Thoracic aorta (tissue), 2 donors: ENCODE measurements around the gene CCR3. TPM values are rescaled to one million over a fixed set of nuclear protein-coding genes. Genes with fewer than 3 reads are reported as not detected.

Experiments used
- ATAC-seq: fragments of 150-250 bp; one replicate; pipeline ENCODE4 v1.8.0; 2017; ENCODE audit warnings: low read depth; ENCODE audit not compliant: insufficient number of reproducible peaks, low FRiP score
- DNase-seq: peaks from one replicate; pipeline ENCODE4 v3.0.0-alpha.2; 2020; ENCODE audit warnings: low spot score
- H3K27ac ChIP-seq, 2 donors: fragments of 200-600 bp; sonication (generic); 1 replicate in 1 of 2; 2 replicates in 1 of 2; pipeline ENCODE4 v1.5.1; 2016; ENCODE audit warnings: mild to moderate bottlenecking in 2 of 2, moderate library complexity in 2 of 2
- H3K27me3 ChIP-seq: fragments of 200-600 bp; sonication (generic); replicated peaks from 2 replicates; pipeline ENCODE4 v1.6.0; 2016; ENCODE audit warnings: mild to moderate bottlenecking; ENCODE audit not compliant: insufficient read depth
- H3K36me3 ChIP-seq: fragments of 200-600 bp; sonication (generic); one replicate; pipeline ENCODE4 v1.5.1; 2016
- H3K4me1 ChIP-seq, 2 donors: fragments of 200-600 bp; sonication (generic); 1 replicate in 1 of 2; 2 replicates in 1 of 2; pipeline versions ENCODE4 v1.5.1 to v1.6.0; 2016; ENCODE audit warnings: low read depth in 2 of 2, mild to moderate bottlenecking in 1 of 2; ENCODE audit not compliant: control insufficient read depth in 1 of 2
- H3K4me3 ChIP-seq: fragments of 200-600 bp; sonication (generic); 2 replicates; pipeline ENCODE4 v1.5.1; 2016; ENCODE audit warnings: mild to moderate bottlenecking
- H3K9me3 ChIP-seq: fragments of 200-600 bp; sonication (generic); 2 replicates; pipeline ENCODE4 v1.5.1; 2016
- total RNA-seq, 2 donors: library from RNA; depleted of rRNA; stranded (reverse); fragments of >200 nt; gene quantifications; one replicate each; pipeline versions ENCODE4 v1.1.0 to v1.2.3, GENCODE V29; 2016
- TF ChIP-seq, protein P1 (sequence below): fragments of 200-600 bp; sonication (generic); IDR thresholded peaks from one replicate; pipeline ENCODE4 v1.5.1; 2019; ENCODE audit warnings: antibody characterized with exemption

The CCR3 gene
- total RNA-seq, 2 donors from 2014 or later = not detected

DNA sequence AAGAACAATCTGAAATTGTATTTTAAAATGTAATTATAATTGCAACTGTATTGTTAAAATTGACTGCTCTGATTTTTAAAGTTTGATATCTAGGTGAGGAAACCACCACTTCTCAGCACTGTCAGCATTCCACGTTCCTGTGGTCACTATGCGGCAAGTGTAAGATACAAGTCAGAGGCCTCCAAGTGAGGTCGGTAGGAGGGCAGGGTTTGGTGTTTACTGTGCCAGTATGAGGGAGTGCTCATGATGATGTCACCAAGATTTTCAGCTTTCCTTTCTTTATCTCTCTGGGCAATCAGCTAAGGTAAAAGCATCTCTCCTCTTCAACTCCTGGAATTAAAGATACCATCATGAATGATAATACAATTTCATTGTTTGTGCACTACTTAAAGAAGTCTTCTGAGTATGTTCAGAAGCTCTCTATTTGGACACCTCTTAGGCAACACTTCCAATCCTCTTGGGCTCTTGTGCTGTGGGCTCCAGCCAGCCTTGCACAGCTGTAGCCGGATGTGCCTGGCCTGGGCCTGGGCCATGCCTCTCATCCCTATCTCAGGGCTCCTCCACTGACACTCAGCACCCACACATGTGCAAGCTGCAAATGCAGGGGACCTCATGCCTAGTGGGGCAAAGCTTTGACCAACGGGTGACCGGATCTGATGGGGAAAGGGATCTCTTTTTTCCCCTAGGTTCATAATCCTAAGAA is 42.9 kb downstream of the CCR3 start:
- TF ChIP-seq, protein P1, sequence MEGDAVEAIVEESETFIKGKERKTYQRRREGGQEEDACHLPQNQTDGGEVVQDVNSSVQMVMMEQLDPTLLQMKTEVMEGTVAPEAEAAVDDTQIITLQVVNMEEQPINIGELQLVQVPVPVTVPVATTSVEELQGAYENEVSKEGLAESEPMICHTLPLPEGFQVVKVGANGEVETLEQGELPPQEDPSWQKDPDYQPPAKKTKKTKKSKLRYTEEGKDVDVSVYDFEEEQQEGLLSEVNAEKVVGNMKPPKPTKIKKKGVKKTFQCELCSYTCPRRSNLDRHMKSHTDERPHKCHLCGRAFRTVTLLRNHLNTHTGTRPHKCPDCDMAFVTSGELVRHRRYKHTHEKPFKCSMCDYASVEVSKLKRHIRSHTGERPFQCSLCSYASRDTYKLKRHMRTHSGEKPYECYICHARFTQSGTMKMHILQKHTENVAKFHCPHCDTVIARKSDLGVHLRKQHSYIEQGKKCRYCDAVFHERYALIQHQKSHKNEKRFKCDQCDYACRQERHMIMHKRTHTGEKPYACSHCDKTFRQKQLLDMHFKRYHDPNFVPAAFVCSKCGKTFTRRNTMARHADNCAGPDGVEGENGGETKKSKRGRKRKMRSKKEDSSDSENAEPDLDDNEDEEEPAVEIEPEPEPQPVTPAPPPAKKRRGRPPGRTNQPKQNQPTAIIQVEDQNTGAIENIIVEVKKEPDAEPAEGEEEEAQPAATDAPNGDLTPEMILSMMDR = no peak
- no peaks in the 10 kb centered on the region for H3K4me1 ChIP-seq
- DNase-seq (no peak), ATAC-seq (no peak)
- H3K4me3 ChIP-seq = no peak overlapping the region
- H3K36me3 ChIP-seq = no peaks in the 10 kb centered on the region
- no peaks in the 10 kb centered on the region for H3K9me3 ChIP-seq
- H3K27me3 ChIP-seq = no peaks in the 10 kb centered on the region
- H3K27ac ChIP-seq = no peak overlapping the region

DNA sequence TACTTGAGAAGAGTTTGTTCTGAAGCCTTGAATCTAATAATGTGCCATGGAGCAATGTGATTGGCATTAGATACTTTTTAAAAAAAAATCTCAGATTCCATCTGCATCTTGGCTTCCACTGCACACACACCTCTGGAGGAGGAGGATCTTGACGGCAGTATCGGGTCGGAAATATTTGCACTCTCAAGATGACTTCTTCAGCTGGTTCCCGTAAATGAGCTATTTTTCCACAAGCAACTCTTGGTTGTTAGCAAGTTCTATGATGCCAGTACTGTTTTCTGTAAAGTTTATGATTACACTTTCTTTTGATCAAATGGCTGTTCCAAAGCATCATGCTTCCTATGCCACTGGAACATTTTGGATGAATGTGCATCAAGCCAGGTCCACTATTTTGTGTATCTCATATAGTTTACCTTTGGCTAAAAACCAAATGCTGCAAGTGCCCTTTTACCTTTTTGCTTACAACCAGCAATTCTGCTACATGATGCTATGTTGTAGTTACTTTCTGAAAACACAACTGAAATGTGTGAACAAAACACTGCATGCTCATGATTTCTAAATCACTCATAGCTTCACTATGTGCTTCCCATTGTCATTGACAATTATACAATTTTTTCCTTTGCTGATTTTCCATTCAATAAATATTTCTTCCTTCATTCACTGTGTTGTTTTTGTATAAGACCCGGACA is 43.8 kb downstream of the CCR3 start:
- H3K4me3 ChIP-seq = no peak overlapping the region
- no peaks in the 10 kb centered on the region for H3K27me3 ChIP-seq
- no peak for DNase-seq
- no peak for ATAC-seq
- H3K4me1 ChIP-seq = no peaks in the 10 kb centered on the region
- no peak overlapping the region for H3K27ac ChIP-seq
- no peaks in the 10 kb centered on the region for H3K9me3 ChIP-seq
- H3K36me3 ChIP-seq = no peaks in the 10 kb centered on the region
- TF ChIP-seq, protein P1 = no peak

DNA sequence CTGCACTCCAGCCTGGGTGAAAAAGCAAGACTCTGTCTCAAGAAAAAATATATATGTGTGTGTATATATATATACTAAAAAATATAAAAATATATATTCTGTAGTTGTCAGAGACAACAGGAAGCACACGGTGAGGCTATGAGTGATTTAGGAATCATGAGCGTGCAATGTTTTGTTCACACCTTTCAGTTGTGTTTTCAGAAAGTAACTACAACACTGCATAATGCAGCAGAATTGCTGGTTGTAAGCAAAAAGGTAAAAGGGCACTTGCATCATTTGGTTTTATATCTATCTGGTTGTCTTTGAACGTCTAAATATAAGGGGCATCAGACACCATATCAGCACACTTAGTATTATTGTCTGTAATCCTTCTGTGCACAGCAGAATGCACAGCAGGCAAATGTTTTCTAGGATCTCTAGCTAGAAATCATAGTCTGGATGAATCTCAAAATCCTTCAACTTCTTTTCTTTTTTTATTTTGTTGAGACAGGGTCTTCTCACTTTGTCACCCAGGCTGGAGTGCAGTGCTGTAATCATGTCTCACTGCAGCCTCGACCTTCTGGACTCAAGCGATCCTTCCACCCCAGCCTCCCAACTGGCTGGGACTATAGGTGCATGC is 44.8 kb downstream of the CCR3 start:
- H3K36me3 ChIP-seq = no peaks in the 10 kb centered on the region
- ATAC-seq (no peak), DNase-seq (no peak)
- no peak overlapping the region for H3K4me3 ChIP-seq
- H3K4me1 ChIP-seq = no peaks in the 10 kb centered on the region
- H3K9me3 ChIP-seq = no peaks in the 10 kb centered on the region
- H3K27ac ChIP-seq = no peak overlapping the region
- no peaks in the 10 kb centered on the region for H3K27me3 ChIP-seq
- TF ChIP-seq, protein P1 = no peak

DNA sequence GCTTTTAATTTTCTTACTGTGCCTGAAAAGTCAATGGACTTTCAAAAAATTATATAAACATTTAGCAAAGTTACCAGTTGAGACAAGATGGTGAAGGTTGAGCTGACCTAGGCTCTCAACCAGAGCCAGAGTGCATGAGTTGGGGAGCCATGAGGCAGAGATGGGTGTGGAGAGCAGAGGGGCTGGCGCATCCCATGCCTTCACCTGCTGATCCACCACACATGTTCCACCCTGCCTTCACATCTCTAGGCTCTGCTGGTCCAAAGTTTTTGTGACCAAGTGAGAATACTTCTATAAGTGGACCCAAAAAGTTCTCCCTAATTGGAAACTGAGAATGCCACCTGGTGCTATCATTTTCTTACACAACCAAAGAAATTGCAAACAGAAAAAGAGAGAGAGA is 47.3 kb downstream of the CCR3 start:
- H3K36me3 ChIP-seq = no peaks in the 10 kb centered on the region
- H3K4me3 ChIP-seq = no peak overlapping the region
- DNase-seq = no peak
- TF ChIP-seq, protein P1 = no peak
- no peaks in the 10 kb centered on the region for H3K4me1 ChIP-seq
- no peaks in the 10 kb centered on the region for H3K9me3 ChIP-seq
- no peak overlapping the region for H3K27ac ChIP-seq
- no peak for ATAC-seq
- no peaks in the 10 kb centered on the region for H3K27me3 ChIP-seq

GRCh38 chr3:46289966-46290365 is 47.7 kb downstream of the CCR3 start:
- no peak overlapping the region for H3K4me3 ChIP-seq

More at GRCh38 chr3:46289966-46290365, 47.7 kb downstream of the CCR3 start:
- Histone ChIP-seq H3K27me3 (no peaks in the 10 kb centered on the region), H3K27ac (no peak overlapping the region), H3K4me1 (no peaks in the 10 kb centered on the region), H3K9me3 (no peaks in the 10 kb centered on the region), H3K36me3 (no peaks in the 10 kb centered on the region)
- ATAC-seq (no peak), DNase-seq (no peak)
- TF ChIP-seq, protein P1 = no peak
